ENCODE results near the gene PALB2. TPM values are rescaled to one million over a fixed set of nuclear protein-coding genes. Genes with fewer than 3 reads are reported as not detected.

Gene PALB2
- total RNA-seq, 4 donors from 2014 or later = 8.3 to 16.5 (median 11.2) TPM

DNA sequence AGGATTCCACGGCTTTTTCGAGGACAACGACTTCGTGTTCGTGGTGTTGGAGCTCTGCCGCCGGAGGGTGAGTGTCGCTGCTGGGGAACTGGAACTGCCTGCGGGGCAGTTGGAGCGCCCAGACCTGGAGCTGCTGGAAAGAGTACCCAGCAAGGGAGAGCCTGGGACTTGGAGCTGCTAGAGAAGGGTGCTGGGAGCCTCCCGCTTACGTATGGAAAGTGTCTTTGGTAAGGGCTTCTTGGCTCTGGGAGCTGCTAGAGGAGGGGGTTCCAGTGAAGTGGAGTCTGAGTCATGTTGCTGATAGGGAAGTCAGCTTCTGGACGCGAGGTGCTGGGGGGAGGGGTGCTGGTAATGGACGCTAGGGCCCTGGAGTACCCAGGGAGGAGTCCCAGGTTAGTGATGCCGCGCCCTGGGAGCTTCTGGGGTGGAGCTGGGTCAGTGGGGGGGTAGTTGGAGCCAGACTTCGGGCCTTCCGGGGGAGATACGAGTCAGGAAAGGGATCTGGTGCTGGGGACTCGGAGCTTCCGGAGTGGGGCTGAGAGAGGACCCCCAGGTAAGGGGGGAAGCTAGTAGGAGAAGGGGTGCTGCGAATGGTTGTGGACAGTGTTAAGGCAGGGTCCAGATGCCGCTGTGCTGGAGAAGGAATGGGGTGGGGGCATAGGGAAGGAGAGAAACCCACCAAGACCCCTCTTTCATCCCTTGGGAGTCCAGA is 38.3 kb upstream of the PALB2 start:
- TF ChIP-seq, protein P1, sequence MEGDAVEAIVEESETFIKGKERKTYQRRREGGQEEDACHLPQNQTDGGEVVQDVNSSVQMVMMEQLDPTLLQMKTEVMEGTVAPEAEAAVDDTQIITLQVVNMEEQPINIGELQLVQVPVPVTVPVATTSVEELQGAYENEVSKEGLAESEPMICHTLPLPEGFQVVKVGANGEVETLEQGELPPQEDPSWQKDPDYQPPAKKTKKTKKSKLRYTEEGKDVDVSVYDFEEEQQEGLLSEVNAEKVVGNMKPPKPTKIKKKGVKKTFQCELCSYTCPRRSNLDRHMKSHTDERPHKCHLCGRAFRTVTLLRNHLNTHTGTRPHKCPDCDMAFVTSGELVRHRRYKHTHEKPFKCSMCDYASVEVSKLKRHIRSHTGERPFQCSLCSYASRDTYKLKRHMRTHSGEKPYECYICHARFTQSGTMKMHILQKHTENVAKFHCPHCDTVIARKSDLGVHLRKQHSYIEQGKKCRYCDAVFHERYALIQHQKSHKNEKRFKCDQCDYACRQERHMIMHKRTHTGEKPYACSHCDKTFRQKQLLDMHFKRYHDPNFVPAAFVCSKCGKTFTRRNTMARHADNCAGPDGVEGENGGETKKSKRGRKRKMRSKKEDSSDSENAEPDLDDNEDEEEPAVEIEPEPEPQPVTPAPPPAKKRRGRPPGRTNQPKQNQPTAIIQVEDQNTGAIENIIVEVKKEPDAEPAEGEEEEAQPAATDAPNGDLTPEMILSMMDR (IDR thresholded peaks at IDR 0.05; ENCODE audit: low read depth) = no peak

DNA sequence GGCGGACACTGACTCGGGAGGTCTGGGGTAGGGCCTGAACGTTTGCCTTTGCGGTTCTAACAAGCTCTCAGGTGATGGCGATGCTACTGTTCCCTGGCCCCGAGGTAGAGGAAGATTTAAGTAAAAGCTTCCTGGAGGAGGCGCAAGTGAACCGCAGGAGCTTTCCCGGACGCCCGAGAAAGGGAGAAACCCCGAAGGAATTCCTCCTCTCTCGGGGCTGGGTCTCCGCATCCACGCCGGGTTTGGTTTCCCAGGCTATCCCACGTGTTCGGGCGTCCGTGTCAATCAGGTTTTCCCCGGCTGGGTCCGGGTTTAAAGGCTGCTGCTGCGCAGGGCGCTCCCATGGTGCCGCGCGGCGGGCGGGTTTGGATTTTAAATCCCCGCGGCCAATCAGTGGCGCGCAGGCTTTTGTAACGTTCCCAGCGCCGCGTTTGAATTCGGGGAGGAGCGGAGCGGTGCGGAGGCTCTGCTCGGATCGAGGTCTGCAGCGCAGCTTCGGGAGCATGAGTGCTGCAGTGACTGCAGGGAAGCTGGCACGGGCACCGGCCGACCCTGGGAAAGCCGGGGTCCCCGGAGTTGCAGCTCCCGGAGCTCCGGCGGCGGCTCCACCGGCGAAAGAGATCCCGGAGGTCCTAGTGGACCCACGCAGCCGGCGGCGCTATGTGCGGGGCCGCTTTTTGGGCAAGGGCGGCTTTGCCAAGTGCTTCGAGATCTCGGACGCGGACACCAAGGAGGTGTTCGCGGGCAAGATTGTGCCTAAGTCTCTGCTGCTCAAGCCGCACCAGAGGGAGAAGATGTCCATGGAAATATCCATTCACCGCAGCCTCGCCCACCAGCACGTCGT is 37.5 kb upstream of the PALB2 start, which contains the start of gene PLK1:
Gene PLK1, plus strand, starts transcription at position 460 of the 844 bp plus-strand sequence. Its CDS starts 44 bp downstream, at position 504.
- TF ChIP-seq, protein P1 (IDR thresholded peaks at IDR 0.05; ENCODE audit: low read depth) = no peak

DNA sequence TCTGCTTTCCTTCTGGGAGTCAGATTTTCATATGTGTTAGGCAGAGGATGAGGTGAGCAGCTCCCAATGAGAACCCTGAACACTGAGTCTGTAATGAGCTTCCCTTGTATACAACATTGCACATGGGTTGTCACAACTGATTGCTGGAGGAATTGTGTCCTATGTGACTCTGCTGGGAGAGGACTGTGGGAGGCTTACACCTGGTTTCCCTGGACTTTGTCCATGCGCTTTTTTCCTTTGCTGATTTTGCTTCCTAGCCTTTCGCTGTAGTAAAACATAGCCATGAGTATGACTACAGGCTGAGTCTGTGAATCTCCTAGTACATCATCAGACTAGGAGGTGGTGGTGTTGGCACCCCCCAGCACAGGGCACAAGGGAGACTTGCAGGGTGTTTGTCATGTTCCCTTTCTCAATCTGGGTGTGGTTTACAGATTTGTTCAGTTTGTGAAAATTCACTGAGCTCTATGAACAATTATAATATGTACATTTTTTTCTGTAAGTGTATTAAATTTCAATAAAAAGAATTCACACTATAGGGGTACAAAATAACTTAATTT is 35.9 kb upstream of the PALB2 start:
- TF ChIP-seq, protein P1 (IDR thresholded peaks at IDR 0.05; ENCODE audit: low read depth) = no peak

DNA sequence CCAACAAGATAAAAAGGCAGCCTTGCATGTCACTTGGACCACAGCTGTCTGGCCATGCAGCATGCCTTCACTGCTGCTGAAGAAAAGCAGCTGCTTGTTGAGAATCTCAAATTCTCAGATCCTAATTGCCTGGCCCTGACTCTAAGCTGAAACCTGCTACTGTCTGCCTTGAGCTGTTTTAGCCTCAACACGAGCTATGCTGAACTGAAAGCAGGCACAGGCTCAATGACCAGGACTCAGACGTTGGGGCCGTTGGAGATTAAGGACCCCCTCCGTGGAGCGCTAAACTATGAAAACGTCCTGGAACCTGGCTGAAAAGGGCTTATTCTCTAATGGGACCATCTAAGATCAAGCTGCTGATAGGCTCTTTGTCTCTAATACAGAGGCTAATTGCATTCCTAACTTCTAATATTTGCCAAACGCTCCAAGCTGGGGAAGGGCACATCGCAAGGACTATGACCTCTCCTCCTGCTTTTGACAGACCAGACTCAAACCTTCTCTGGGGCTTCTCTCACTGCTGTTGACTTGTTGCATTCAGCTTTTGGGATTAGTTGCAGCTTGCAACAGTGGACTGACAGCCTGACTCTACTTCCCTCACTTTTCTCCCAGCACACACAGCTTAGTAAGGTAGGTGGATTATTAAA is 33.0 kb upstream of the PALB2 start:
- TF ChIP-seq, protein P1 (IDR thresholded peaks at IDR 0.05; ENCODE audit: low read depth) = no peak

DNA sequence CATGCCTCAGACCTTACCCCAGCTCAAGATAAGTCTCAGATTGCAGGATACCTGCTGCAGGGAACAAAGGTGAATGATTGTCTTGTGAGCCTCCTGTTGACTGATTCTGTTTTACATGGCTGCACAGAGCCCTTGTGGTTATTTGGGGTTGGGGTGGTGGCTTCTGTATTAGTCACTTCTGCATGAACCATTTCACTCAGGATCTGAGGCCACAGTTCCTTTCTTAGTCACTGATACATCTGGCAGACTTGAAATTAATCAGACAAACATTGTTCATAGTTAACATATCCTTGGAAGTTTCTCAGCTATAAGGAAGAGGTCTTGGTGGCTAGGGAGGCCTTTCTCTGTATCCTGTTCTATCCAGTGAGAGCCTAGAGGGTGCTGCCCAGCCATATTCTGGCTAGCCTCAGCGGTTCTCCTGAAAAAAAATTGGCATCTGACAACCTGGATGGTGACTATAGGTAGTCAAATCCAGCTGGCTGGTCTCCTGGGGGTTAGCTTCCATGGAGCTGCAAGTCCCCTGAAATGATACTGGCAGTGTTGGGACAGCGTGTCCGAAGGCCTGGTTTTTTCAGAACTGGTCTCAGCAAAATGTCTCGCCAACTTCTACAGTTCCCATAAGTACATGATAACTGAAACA is 29.1 kb upstream of the PALB2 start:
- TF ChIP-seq, protein P1 (IDR thresholded peaks at IDR 0.05; ENCODE audit: low read depth) = no peak

DNA sequence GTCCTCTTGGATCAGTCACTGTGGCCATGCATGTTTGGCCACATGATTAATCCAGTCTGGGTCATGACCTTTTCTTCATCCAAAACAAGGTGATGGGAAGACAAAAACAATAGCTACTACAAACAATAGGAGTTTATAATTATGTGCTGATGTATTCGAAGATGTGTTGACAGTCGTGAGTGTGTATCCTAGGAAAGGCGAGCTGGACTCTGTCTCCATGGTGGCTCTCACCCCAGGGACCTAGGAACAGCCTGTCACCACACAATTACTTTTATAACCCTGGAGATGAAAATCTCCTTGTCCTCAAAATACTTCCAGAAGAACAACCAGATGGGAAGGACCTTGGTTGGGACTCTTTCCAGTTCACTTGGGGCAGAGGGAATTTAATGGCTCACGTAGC is 27.8 kb upstream of the PALB2 start:
- TF ChIP-seq, protein P1 (IDR thresholded peaks at IDR 0.05; ENCODE audit: low read depth) = no peak

Data from subcutaneous adipose tissue (tissue), 4 donors.